Measurements from ENCODE around the gene ZFP1.

ZFP1 gene

GRCh38 chr16:75193730-75194444 lies 45.6 kb downstream of the ZFP1 start:
- no peak for ATAC-seq
- TF ChIP-seq OSR1 (CRISPR knock-in tag; IDR thresholded peaks at IDR 0.05) (no peak), RARB (CRISPR knock-in tag; IDR thresholded peaks at IDR 0.05) (no peak), CSRNP3 (CRISPR knock-in tag; IDR thresholded peaks at IDR 0.05) (no peak), ZNF70 (CRISPR knock-in tag; IDR thresholded peaks at IDR 0.05) (no peak), POU6F1 (CRISPR knock-in tag; IDR thresholded peaks at IDR 0.05; ENCODE audit: borderline replicate concordance, low read depth) (no peak), SNAI2 (CRISPR knock-in tag; IDR thresholded peaks at IDR 0.05) (no peak), ZNF8 (CRISPR knock-in tag; IDR thresholded peaks at IDR 0.05) (no peak), PATZ1 (CRISPR knock-in tag; IDR thresholded peaks at IDR 0.05; ENCODE audit: borderline replicate concordance) (no peak), ZFP3 (CRISPR knock-in tag; IDR thresholded peaks at IDR 0.05) (no peak), CSDC2 (CRISPR knock-in tag; IDR thresholded peaks at IDR 0.05) (no peak), ISL1 (CRISPR knock-in tag; IDR thresholded peaks at IDR 0.05) (no peak), TCF4 (CRISPR knock-in tag; IDR thresholded peaks at IDR 0.05; ENCODE audit: borderline replicate concordance) (no peak)

- TF ChIP-seq ZNF70 (CRISPR knock-in tag; IDR thresholded peaks at IDR 0.05) (no peak), ESRRG (CRISPR knock-in tag; IDR thresholded peaks at IDR 0.05) (no peak), ZC3H10 (CRISPR knock-in tag; IDR thresholded peaks at IDR 0.05) (no peak), TSHZ2 (CRISPR knock-in tag; IDR thresholded peaks at IDR 0.05) (no peak), POU6F1 (CRISPR knock-in tag; IDR thresholded peaks at IDR 0.05; ENCODE audit: borderline replicate concordance, low read depth) (no peak), GLIS3 (CRISPR knock-in tag; IDR thresholded peaks at IDR 0.05) (no peak)
- no peak for ATAC-seq
These were observed 47.8 kb downstream of the ZFP1 start for GRCh38 chr16:75195811-75196790.

GRCh38 chr16:75196836-75197235 lies 48.5 kb downstream of the ZFP1 start:
- TF ChIP-seq ESRRG (CRISPR knock-in tag; IDR thresholded peaks at IDR 0.05) (no peak), TCF4 (CRISPR knock-in tag; IDR thresholded peaks at IDR 0.05; ENCODE audit: borderline replicate concordance) (no peak), ZC3H10 (CRISPR knock-in tag; IDR thresholded peaks at IDR 0.05) (no peak), CREB5 (CRISPR knock-in tag; IDR thresholded peaks at IDR 0.05; ENCODE audit: low read depth) (no peak), ISL1 (CRISPR knock-in tag; IDR thresholded peaks at IDR 0.05) (no peak), PPARA (CRISPR knock-in tag; IDR thresholded peaks at IDR 0.05; ENCODE audit: borderline replicate concordance) (no peak), SNAI2 (CRISPR knock-in tag; IDR thresholded peaks at IDR 0.05) (no peak), BACH2 (CRISPR knock-in tag; IDR thresholded peaks at IDR 0.05; ENCODE audit: borderline replicate concordance) (no peak), CSDC2 (CRISPR knock-in tag; IDR thresholded peaks at IDR 0.05) (no peak), GLIS3 (CRISPR knock-in tag; IDR thresholded peaks at IDR 0.05) (no peak), ZNF70 (CRISPR knock-in tag; IDR thresholded peaks at IDR 0.05) (no peak), ZNF8 (CRISPR knock-in tag; IDR thresholded peaks at IDR 0.05) (no peak)
- no peak for ATAC-seq
